Middle frontal gyrus (tissue), 1 donor: ENCODE measurements around the gene SMYD3.

Experiments
- DNase-seq: peaks from one replicate; pipeline ENCODE4 v3.0.0-alpha.2; 2015; ENCODE audit warnings: low spot score; ENCODE audit errors: extremely low spot score

Gene SMYD3

DNA sequence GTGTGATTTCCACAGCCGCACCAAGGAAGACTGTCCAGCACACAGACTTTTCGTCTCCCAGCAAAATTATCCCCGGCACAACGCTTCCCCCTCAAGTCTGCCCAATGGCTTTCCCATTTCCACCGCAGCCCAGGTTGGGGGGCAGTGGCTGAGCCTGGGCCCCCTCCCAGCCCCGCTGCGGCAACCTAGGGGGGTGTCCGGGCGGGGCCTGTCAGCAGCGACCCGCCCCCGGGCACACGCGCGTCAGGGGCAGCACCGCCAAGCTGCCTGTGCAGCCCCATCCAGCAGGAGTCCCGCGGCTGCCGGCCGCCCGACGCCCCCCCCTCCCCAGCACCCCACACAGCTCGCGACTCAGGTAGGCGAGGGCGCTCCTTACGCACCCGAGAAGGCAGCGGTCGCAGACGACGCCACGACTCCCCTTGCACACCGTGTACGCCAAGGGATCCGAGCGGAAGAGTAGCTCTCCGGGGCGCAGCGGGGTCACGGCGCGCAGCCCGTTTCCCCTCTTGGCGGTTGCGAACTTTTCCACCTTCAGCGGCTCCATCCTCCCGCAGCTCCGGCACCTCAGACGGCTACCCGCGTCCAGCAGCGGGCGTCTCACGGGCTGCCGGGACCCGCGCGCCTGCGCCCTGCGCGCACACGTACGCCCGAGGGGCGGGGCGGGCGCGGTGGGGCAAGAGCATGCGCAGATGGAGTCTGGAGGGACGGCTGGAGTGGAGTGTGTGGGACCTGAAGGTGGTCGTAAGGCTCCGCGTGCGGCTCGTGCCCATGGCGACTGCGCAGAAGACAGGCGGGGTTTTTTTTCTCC, at the start of gene SMYD3:
TSS of gene SMYD3 (minus strand) at position 606 of the 808 bp plus-strand sequence.
- DNase-seq: peak; percentile 75

GRCh38 chr1:246554201-246554600, 47.1 kb upstream of the SMYD3 start:
- DNase-seq: no peak

GRCh38 chr1:246552110-246552509, 45.0 kb upstream of the SMYD3 start:
- DNase-seq: no peak

DNA sequence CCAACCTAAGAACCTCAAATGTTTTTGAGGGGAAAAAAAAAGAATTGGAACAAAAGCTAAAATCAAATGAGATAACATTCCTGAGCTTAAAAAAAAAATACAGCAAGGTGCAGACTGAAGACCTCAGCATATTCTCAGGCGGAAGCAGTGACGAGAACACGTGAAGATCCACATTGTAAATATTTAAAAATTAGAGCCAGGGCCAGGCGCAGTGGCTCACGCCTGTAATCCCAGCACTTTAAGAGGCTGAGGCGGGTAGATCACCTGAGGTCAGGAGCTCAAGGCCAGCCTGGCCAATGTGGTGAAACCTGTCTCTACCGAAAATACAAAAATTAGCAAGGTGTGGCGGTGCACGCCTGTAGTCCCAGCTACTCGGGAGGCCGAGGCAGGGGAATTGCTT, 43.3 kb upstream of the SMYD3 start:
- no peak for DNase-seq

- no peak for DNase-seq
Observed at GRCh38 chr1:246549665-246550064, 42.6 kb upstream of the SMYD3 start.

DNA sequence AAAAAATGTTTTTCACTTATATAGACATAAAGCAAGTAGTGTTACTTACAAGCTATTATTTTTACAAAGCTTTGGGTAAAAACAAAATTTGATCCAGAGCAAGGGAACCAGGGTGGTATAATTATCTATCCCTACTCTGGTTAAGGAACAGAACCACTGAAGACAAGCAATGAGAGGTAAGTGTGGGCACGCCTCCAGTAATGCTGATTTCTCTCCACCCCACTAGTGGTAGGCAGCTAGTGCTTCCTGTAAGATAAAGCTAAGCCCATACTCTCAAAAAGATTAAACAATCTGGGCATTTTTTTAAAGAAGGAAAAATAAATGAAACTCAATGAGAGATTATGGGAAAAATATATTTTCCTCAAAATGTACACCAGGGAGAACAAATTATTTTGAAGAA, 36.9 kb upstream of the SMYD3 start:
- no peak for DNase-seq

GRCh38 chr1:246540738-246541491, 33.8 kb upstream of the SMYD3 start:
- no peak for DNase-seq

- no peak for DNase-seq
Observed at GRCh38 chr1:246537887-246538286, 30.8 kb upstream of the SMYD3 start.

DNA sequence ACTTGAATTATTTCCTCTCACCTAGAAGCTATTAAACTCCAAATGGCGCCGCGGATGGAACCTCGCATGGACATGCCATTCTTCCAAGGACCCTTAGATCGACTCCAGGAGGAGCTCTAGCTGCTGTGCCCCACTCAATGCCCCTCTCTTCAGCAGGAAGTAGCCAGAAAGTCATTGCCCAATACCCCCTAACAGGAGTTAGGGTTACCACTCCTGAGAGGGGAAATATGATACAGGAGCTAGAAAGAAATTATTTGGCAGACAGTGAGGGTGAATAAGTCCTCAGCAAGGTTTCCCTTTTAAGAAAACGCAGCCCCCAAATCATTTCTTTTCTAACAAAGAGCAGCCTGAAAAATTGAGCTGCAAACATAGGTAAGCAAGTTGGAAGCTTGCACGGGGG, 30.4 kb upstream of the SMYD3 start:
- no peak for DNase-seq

DNA sequence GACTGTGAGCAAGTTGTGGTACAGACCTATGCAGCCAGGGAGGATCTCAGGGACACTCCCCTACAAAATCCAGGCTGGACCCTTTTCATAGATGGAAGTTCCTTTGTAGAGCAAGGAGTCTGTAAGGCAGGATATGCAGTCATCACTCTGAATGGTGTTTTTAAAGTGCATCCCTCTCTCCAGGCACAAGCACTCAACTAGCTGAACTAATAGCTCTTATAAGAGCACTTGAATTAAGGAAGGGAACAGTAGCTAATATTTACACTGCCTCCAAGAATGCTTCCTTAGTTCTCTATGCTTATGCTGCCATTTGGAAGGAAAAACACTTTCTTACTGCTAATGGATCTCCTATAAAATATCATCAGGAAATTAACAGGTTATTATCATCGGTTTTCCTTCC, 27.0 kb upstream of the SMYD3 start:
- no peak for DNase-seq

- no peak for DNase-seq
Observed at GRCh38 chr1:246533371-246533905, 26.4 kb upstream of the SMYD3 start.

DNA sequence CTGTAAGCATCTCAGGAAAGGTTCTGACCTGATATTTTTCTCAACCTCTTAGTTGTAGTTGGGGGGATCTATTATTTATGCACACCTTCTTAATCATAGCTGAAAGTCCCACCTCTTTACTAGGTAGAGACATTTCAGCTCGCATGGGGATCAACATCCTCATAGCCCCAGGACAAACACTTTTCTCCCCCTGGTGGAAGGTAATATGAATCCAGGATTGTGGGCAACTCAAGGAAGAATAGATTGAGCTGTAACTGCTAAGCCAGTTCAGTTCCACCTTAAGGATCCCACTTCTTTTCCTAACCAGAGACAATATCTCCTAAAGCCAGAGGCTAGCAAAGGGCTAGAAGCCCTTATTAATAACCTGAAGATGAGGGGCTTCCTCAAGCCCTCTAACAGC, 25.4 kb upstream of the SMYD3 start:
- DNase-seq: no peak

GRCh38 chr1:246530482-246530881, 23.4 kb upstream of the SMYD3 start:
- DNase-seq: no peak

- DNase-seq: no peak
Observed at GRCh38 chr1:246528933-246529731, 22.1 kb upstream of the SMYD3 start.

GRCh38 chr1:246527402-246528088, 20.5 kb upstream of the SMYD3 start:
- DNase-seq: no peak

GRCh38 chr1:246526915-246527314, 19.8 kb upstream of the SMYD3 start:
- DNase-seq: no peak

DNA sequence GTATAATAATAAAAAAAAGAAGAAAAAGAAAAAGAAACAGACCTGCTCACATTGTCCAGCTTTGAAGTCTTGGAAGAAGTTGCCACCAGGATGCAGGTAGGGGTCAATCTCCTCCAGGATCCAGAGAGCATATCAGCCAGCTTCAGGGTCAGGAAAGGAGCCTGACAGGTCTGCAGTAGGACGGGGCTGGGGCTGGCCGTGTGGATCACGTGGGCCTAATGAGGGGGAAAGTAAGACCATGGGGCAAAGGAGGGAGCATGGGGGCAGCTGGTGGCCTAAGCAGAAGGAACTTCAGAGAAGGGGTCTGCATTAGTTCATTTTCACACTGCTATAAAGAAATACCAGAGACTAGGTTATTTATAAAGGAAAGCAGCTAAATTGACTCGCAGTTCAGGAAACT, 19.3 kb upstream of the SMYD3 start:
- no peak for DNase-seq

DNA sequence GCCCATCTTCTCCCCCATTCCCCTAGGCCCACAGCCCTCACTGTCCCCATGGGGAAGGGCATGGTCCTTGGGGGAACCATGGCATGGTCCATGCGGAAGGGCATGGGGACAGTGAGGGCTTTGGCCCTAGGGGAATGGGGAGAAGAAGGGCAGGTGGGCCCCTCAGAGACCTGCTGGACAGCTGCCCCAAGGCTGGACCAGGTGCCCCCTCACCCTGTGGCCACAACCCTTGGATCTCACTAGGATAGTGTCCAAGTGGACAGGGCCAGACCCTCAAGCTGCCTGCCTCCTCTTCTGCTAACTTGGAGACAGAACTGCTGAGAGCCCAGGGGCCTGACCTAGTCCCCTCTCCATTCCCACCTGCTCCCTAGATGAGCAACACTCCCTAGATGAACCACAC, 12.4 kb upstream of the SMYD3 start:
- DNase-seq: no peak

GRCh38 chr1:246518456-246519205, 11.6 kb upstream of the SMYD3 start:
- DNase-seq: no peak

DNA sequence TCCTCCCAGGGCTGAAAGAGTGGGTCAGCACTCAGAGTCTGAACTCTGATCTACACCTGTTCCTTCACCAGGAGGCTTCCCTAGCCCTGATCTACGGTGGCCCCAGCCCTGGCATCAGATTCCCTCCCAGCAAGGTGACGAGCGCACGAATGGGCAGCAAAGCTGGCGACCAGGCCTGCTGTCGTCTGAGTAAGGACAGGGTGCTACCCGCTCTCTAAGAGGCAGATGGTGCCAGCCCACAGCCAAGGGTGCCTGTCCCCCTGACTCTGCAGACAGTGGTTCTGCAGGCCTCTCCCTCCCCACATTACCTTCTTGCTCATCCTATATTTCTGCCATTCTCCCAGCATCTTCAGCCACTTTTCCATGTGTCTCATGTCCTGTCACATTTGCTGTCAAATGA, 10.3 kb upstream of the SMYD3 start:
- DNase-seq: no peak
